Measurements from ENCODE around the gene ETV5. TPM values are rescaled to one million over a fixed set of nuclear protein-coding genes. Genes with fewer than 3 reads are reported as not detected.

The ETV5 gene
- polyA plus RNA-seq, 1 of the 3 experiments (the other 2 are of a cell fraction), result 20.9 TPM

- no peaks in the 10 kb centered on the region for H3K36me3 ChIP-seq (replicated peaks in 1 of 2; ENCODE audit: control insufficient read depth in 1 of 2, insufficient read depth in 2 of 2, low read length in 1 of 2)
- POLR2A ChIA-PET, result no interaction called here
- no peak for TF ChIP-seq CTCF (IDR thresholded peaks at IDR 0.05)
- no peak for TF ChIP-seq GATA2 (CRISPR knock-in tag; IDR thresholded peaks at IDR 0.05)
- H3K27me3 ChIP-seq (ENCODE audit: insufficient read depth), result peaks cover 6% of the 10 kb centered on the region; the same call in 1 of the 2 replicates
- no peaks in the 10 kb centered on the region for H3K79me2 ChIP-seq (ENCODE audit: insufficient read depth)
- H3K9me2 ChIP-seq, result no peaks in the 10 kb centered on the region
- H3K9ac ChIP-seq, result no peak overlapping the region
- H4K20me1 ChIP-seq (ENCODE audit: insufficient read depth), result no peaks in the 10 kb centered on the region
- no peak overlapping the region for H2AFZ ChIP-seq (ENCODE audit: low read depth)
- no peak overlapping the region for H3K4me3 ChIP-seq (ENCODE audit: low read depth in 2 of 2, low read length in 1 of 2)
- DNase-seq, result no peak
- no peaks in the 10 kb centered on the region for H3K9me3 ChIP-seq
- H3K27ac ChIP-seq (ENCODE audit: low read depth in 2 of 2, low read length in 1 of 2), result no peak overlapping the region
- H3F3A ChIP-seq (replicated peaks; ENCODE audit: insufficient read depth), result no peaks in the 10 kb centered on the region
- no peaks in the 10 kb centered on the region; a peak in 1 of 4 replicates for H3K4me1 ChIP-seq (ENCODE audit: control insufficient read depth in 1 of 2, insufficient read depth in 2 of 2, low read depth in 1 of 2, low read length in 1 of 2)
- H3K4me2 ChIP-seq, result no peak overlapping the region
- CTCF ChIA-PET, result interaction anchor here (1.0 kb wide), 1 partner anchor 15 kb away, joined by 3 read pairs; no protein-coding TSS in a partner anchor
- 81% methylated on average over 14 of the region's 14 CpGs for WGBS (ENCODE audit: low lambda C conversion rate)
Observed at GRCh38 chr3:185999221-185999620, 109.7 kb downstream of the ETV5 start.

GRCh38 chr3:185998136-185998535 is 110.8 kb downstream of the ETV5 start:
- no peak overlapping the region for H3K4me3 ChIP-seq (ENCODE audit: low read depth in 2 of 2, low read length in 1 of 2)
- WGBS (ENCODE audit: low lambda C conversion rate), result 51% methylated on average over 2 of the region's 2 CpGs
- no peaks in the 10 kb centered on the region for H3K79me2 ChIP-seq (ENCODE audit: insufficient read depth)
- no peaks in the 10 kb centered on the region for H3F3A ChIP-seq (replicated peaks; ENCODE audit: insufficient read depth)
- POLR2A ChIA-PET, result no interaction called here
- peaks cover 6% of the 10 kb centered on the region; the same call in 1 of the 2 replicates for H3K27me3 ChIP-seq (ENCODE audit: insufficient read depth)
- no peak overlapping the region for H2AFZ ChIP-seq (ENCODE audit: low read depth)
- DNase-seq, result no peak
- H3K27ac ChIP-seq (ENCODE audit: low read depth in 2 of 2, low read length in 1 of 2), result no peak overlapping the region
- no peaks in the 10 kb centered on the region for H3K9me3 ChIP-seq
- H3K4me1 ChIP-seq (ENCODE audit: control insufficient read depth in 1 of 2, insufficient read depth in 2 of 2, low read depth in 1 of 2, low read length in 1 of 2), result no peaks in the 10 kb centered on the region
- no peaks in the 10 kb centered on the region for H3K9me2 ChIP-seq
- no peaks in the 10 kb centered on the region for H3K36me3 ChIP-seq (replicated peaks in 1 of 2; ENCODE audit: control insufficient read depth in 1 of 2, insufficient read depth in 2 of 2, low read length in 1 of 2)
- no peak overlapping the region for H3K4me2 ChIP-seq
- H4K20me1 ChIP-seq (ENCODE audit: insufficient read depth), result no peaks in the 10 kb centered on the region
- no peak overlapping the region for H3K9ac ChIP-seq
- CTCF ChIA-PET, result no interaction called here
- TF ChIP-seq EP300 (IDR thresholded peaks at IDR 0.05; ENCODE audit: borderline replicate concordance in 1 of 2, low read depth in 1 of 2, low read length in 1 of 2) (no peak), JUND (IDR thresholded peaks at IDR 0.05) (no peak), NRF1 (IDR thresholded peaks at IDR 0.05; ENCODE audit: low read depth, low read length) (no peak), YY1 (IDR thresholded peaks at IDR 0.05; ENCODE audit: low read depth) (no peak), RFX5 (IDR thresholded peaks at IDR 0.05; ENCODE audit: low read length) (no peak), CHD2 (IDR thresholded peaks at IDR 0.05; ENCODE audit: low read length, partially characterized antibody) (no peak), PBX3 (IDR thresholded peaks at IDR 0.05) (no peak), RCOR1 (IDR thresholded peaks at IDR 0.05; ENCODE audit: low read length) (no peak), POLR2AphosphoS5 (IDR thresholded peaks at IDR 0.05; ENCODE audit: low read depth, low read length) (no peak), SIN3A (IDR thresholded peaks at IDR 0.05; ENCODE audit: borderline replicate concordance, low read depth, low read length) (no peak), RAD21 (IDR thresholded peaks at IDR 0.05; ENCODE audit: low read length) (no peak)
